GM19438 (cell line): Measurements from ENCODE around the gene GLRX3.
A peak's percentile ranks its signal among the peaks of the same experiment; 100 is the strongest.
"Not testable (repeated sequence)": the region's sequence is repeated elsewhere in the genome, so short reads cannot be mapped to it uniquely, and the experiment has no call there.

Experiments used
- ATAC-seq: cut with Tn5 transposase; IDR thresholded peaks from one replicate; pipeline ENCODE4 v1.9.1; 2021; ENCODE audit warnings: low read depth; ENCODE audit not compliant: unreplicated experiment

The GLRX3 gene

GRCh38 chr10:130136226-130137089 lies at the start of gene GLRX3:
GLRX3 (plus strand) TSS chr10:130136391; CDS start chr10:130136421, 30 bp downstream.
- peak; percentile 79 for ATAC-seq

- not testable (repeated sequence) for ATAC-seq
Measured at GRCh38 chr10:130090565-130090964, 45.6 kb upstream of the GLRX3 start.

- no peak for ATAC-seq
Measured at GRCh38 chr10:130099344-130099743, 36.8 kb upstream of the GLRX3 start.

DNA sequence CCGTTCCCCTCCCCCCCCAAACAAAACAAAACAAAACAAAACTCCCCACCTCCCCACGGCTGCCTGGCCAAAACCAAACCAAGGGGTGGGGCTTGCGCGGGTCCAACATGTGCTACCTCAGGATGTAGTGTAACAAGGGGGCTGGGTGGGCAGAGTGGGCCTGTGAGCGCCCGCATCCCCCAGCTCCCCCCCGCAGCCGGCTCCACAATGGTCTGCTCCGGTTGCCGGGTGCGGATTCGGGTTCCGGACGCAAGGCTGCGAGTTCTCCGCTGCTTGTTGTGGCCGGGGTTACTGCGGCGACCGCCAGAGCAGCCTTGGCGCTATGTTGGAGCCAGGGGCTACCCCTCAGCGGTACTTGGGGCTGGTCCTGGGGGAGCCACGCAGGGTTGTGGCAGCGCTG lies 30.5 kb upstream of the GLRX3 start:
- no peak for ATAC-seq

GRCh38 chr10:130108146-130108545 lies 28.0 kb upstream of the GLRX3 start:
- ATAC-seq: not testable (repeated sequence)

GRCh38 chr10:130108934-130109604 lies 27.1 kb upstream of the GLRX3 start:
- no peak for ATAC-seq

DNA sequence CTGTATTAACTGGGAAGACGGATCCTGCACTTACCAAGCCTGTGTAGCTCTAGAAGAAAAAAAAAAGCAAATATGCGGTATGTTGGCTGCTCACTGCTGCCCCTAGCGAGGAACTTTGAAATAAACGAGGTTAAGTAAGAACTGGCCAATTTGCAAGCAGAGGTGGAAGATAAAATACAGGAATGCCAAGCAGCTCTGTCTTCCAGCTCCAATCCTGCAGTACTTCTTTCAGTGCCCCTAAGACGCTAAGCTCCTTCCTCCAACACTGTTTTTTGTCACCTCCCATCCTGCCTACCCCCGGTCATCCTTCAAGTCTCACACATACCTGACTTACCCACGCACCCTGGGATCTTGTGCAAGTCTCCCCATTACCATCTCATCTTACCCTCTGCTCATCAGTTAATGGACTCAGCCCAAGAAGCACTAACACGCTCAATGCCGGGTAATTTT lies 26.4 kb upstream of the GLRX3 start:
- no peak for ATAC-seq

DNA sequence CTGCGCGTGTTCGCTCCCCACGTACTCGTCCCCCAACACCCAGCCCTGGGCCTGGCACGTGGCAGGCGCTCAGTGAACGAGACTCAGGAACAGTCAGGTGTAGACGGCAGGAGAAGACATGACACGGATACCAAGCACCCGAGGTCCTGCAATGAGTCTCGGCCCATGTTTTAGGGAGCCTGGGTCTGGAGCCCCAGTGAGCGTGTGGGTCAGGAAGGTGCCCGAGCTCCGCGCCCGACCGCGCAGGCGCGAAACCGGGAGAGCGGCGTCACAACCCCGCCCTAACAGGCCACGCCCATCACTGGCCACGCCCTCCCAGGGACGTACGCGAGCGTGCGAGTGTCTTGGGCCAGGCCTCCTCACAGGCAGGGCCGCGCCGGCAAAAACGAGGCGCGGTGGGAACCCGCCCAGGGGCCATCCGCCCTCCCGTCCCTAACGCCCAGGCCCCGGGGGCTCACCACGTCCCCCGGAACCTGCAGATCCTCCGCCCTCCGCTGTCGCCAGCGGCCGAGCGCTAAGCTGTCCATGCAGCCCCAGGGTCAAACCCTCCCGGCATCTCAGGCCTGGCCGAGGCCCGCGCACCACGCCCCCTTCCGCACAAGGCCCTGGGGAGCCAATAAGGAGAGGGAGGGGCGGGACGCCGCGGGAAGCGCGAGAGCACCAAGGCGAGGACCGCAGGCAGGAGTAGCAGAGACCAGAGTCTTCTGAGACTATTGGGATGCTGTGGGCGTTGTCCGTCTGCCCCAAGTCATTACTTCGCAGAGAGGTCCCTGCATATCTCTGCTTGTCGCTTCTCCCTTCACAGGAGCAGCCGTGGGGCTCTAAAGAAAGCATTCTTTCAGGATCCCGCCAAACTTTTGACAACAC lies 25.7 kb upstream of the GLRX3 start, which contains the start of gene C10orf143:
TSS of gene C10orf143 (minus strand) at position 585 of the 867 bp plus-strand sequence. CDS start at position 527, 58 bp downstream.
- peak; percentile 79 for ATAC-seq

DNA sequence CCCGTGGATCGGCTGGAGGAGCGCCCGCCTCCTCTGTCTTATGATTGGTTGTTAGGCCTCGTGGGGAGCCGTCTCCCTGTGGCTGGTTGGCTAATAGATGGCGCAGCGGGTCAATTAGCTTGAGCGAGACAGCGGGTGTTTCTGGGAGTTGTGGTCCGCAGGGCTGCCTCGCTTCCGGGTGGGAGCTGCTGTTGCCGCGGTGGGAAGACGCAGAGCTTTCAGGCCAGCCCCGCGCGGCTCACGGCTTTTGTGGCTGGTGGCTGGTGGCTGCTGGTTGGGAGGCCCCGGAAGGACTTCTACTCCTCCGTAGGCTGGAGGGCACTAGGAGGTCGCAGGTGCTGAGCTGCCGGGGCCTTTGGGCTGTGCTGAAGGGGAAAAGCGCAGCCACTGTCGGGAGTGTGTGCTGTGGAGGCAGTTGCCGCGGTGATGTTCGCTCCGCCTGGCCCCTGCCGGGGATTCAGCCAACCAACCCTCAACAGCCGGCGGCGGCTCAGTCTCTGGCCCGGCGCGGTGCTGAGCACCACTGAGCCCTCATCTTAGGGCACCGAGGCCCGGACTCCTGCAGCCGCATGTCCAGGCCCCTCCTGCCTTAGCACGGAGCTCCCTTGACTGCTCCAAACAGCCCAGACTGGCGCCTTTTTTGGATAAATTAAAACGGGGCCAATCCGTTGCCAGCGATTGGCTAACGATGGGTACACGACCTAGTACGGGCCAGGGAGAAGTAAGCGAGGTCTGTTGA lies 24.9 kb upstream of the GLRX3 start:
- ATAC-seq: peak; percentile 85

DNA sequence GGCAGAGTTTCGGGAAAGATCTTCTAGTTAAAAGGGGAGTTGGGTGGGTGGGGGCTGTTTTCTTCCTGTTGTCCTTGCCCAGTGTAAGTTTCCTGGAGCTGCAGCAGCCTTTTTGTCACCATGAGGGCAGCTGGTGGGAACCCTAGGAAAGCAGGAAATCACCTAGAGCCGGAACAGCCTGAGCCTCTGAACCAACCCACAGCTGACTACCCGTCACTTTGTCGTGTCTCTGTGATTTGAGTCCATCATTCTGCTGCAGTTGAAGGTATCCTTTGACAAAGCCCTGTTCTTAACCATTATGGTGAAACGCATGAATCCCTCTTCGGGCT lies 24.4 kb upstream of the GLRX3 start:
- no peak for ATAC-seq

DNA sequence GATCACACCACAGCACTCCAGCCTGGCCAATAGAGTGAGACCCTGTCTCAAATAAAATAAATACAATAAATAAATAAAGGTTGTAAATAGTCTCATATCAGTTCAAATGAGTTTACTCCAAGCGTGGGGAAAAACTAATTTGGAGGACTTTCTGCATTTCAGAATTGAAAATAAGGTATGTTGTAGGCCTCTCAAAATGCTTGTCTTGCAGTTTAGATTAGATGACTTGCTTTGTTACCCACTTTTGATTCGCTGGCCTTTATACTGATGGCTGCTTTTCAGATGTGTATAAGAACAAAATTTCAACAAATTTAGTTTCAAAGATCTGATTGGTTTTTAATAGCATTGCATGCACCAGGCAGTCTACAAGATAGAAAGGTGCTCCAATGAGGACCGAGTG lies 23.4 kb upstream of the GLRX3 start:
- no peak for ATAC-seq

GRCh38 chr10:130116942-130117341 lies 19.2 kb upstream of the GLRX3 start:
- ATAC-seq: not testable (repeated sequence)

DNA sequence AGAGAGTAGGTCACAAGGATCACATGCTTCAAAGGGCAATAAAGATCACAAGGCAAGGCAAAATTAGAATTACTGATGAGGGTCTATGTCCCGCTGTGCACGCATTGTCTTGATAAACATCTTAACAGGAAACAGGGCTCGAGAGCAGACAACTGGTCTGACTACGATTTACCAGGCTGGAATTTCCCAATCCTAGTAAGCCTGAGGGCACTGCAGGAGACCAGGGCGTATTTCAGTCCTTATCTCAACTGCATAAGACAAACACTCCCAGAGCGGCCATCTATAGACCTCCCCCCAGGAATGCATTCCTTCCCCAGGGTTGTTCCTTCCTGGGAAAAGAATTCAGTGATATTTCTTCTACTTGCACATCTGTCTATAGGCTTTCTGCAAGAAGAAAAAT lies 18.7 kb upstream of the GLRX3 start:
- ATAC-seq: not testable (repeated sequence)

- ATAC-seq: no peak
Measured at GRCh38 chr10:130121486-130122079, 14.6 kb upstream of the GLRX3 start.

GRCh38 chr10:130127364-130128061 lies 8.7 kb upstream of the GLRX3 start:
- peak; percentile 94 for ATAC-seq

DNA sequence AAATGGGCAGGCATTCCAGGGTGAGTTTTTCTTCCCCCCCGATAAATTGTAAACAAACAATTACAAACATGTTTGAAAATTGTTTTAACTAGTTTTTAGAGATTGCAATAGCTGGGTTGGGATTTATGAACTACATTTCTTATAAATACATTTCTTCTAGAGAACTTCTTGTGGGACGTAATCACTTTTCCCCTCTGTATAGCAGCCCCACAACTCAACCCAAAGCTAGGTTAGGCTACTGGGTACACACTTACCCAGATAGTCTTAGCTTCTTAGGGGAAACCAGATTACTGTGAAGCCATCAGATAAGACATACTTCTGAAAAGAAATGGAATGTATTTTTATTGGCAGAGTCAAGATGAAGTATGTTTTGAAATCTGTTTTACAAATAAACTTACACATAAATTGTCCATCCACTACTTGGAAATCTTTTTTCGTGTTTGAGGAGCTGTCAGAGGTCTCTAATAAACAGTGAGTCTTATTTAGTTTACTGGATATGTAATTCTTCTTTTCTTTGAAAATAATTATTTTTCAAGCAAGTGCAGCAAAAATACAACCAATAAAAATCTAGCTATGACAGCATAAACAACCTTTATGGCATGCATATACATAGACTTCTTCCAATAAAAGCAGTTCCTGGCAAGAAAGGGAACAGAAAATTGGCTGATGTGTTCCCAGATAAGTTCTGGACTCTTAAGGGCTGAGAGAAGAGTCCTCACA lies 8.0 kb upstream of the GLRX3 start:
- ATAC-seq: no peak

DNA sequence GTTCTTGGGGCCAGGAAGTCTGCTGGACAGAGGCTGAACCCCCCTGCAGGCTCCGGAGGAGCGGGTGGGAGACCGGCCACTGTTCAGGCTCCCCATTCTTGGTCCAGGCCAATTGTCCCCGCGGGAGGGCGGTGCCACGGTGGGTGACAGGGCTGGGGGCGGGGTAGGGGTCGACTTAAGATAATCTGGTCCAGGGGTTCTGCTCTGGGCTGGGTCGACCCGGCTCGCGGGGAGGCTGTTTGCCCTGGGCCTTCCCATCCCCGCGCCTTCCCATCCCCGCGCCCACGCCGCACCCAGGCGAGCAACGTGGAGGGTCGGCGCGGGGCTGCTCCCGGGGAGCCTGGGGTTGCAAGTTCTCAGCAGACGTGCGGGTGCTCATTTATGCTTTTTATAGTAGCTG lies 7.3 kb upstream of the GLRX3 start:
- ATAC-seq: no peak

DNA sequence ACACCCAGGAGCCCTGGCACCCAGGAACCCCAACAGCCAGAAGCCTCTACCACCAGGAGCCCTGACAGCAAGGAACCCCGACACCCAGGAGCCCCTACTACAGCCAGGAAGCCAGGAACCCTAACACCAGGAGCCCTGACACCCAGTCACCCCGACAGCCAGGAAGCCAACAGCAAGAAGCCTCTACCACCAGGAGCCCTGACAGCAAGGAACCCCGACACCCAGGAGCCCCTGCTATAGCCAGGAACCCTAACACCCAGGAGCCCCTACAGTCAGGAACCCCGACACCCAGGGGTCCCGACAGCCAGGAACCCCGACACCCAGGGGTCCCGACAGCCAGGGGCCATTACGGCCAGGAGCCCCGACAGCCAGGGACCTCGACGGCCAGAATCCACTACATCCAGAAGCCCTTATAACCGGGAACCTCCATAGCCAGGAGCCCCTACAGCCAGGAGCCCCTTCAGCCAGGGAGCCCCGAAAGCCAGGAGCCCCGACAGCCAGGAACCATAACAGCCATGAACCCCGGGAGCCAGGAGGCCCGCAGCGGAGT lies 440 bp upstream of the GLRX3 start:
- peak; percentile 31 for ATAC-seq
